Sigmoid colon (tissue), 7 donors: ENCODE results near the gene SYNE4. TPM values are rescaled to one million over a fixed set of nuclear protein-coding genes. Genes with fewer than 3 reads are reported as not detected.

Source experiments
- DNase-seq: peaks from one replicate; pipeline ENCODE4 v3.0.0-alpha.2; 2019
- H3K27ac ChIP-seq, 4 donors: fragments of 200-600 bp; sonication (generic); one replicate each; pipeline ENCODE4 v1.5.1; 2016 to 2019; ENCODE audit warnings: mild to moderate bottlenecking in 1 of 4
- H3K27me3 ChIP-seq, 3 donors: fragments of 200-600 bp; sonication (generic); one replicate each; pipeline ENCODE4 v1.5.1; 2019; ENCODE audit warnings: mild to moderate bottlenecking in 1 of 3
- H3K36me3 ChIP-seq, 4 donors: fragments of 200-600 bp; sonication (generic); one replicate each; pipeline ENCODE4 v1.5.1; 2016 to 2019
- H3K4me1 ChIP-seq, 4 donors: fragments of 200-600 bp; sonication (generic); one replicate each; pipeline ENCODE4 v1.5.1; 2017 to 2019
- H3K4me3 ChIP-seq, 4 donors: fragments of 200-600 bp; sonication (generic); one replicate each; pipeline ENCODE4 v1.5.1; 2017 to 2019; ENCODE audit warnings: mild to moderate bottlenecking in 2 of 4, moderate library complexity in 1 of 4
- H3K9me3 ChIP-seq, 4 donors: fragments of 200-600 bp in 3 of 4; sonication (generic) in 3 of 4; one replicate each; pipeline versions ENCODE4 v1.5.1 to v1.6.1; 2013 to 2019
- CTCF ChIP-seq, 4 experiments: fragments of 450-650 bp in 3 of 4; fragments of 200-600 bp in 1 of 4; IDR thresholded peaks; one replicate each; pipeline ENCODE4 v1.5.1; 2016 to 2019; ENCODE audit warnings: antibody characterized with exemption in 4 of 4, mild to moderate bottlenecking in 3 of 4, moderate library complexity in 2 of 4
- EP300 ChIP-seq, 4 donors: sonication (generic); formaldehyde crosslinking; IDR thresholded peaks; one replicate each; pipeline ENCODE4 v1.6.1; 2017; ENCODE audit warnings: antibody characterized with exemption in 4 of 4
- POLR2A ChIP-seq, 2 donors: fragments of 450-650 bp; IDR thresholded peaks; one replicate each; pipeline ENCODE4 v1.6.1; 2016; ENCODE audit warnings: antibody characterized with exemption in 2 of 2, mild to moderate bottlenecking in 2 of 2, moderate library complexity in 2 of 2
- POLR2AphosphoS5 ChIP-seq, 4 donors: sonication (generic); formaldehyde crosslinking; IDR thresholded peaks; one replicate each; pipeline ENCODE4 v1.6.1; 2017; ENCODE audit warnings: antibody characterized with exemption in 4 of 4
- WGBS, 2 donors: extraction: QIAGEN DNeasy Blood & Tissue Kit; methylation state at CpG; one replicate each; pipeline ENCODE4 v1.1.7; 2013; 5-methylcytosine and 5-hydroxymethylcytosine counted together
- intact Hi-C: fragments of 100-400 bp; cut with DNase I; formaldehyde crosslinking; loops from one replicate; pipeline ENCODE4 v1.15.1; 2023
- polyA plus RNA-seq, 3 donors: library from polyadenylated mRNA; stranded (reverse); fragments of 200-250 nt; gene quantifications; one replicate each; pipeline ENCODE4 v1.2.3, GENCODE V29; 2013
- total RNA-seq, 4 donors: library from RNA; depleted of rRNA; stranded (reverse); fragments of >200 nt; gene quantifications; one replicate each; pipeline ENCODE4 v1.1.0, GENCODE V29; 2016
- donor health status: healthy with polysubstance abuse.
- donor health status: Bipolar disorder and iron deficiency.
- donor health status: healthy.

SYNE4 gene
- total and polyA plus RNA-seq, 7 donors = 0.28 to 7.8 (median 0.82) TPM

- intact Hi-C loops = no loop called here
- 95 to 96% methylated on average over 49 of the region's 49 CpGs for WGBS, 2 donors
- Histone ChIP-seq H3K27ac (no peak overlapping the region), H3K27me3 (no peaks in the 10 kb centered on the region), H3K4me1 (peaks cover 0 to 8% (median 0%) of the 10 kb centered on the region in 4 donors), H3K4me3 (no peak overlapping the region), H3K36me3 (peaks cover 16 to 73% (median 29%) of the 10 kb centered on the region in 4 donors), H3K9me3 (no peaks in the 10 kb centered on the region)
- no peak for DNase-seq
- TF ChIP-seq CTCF (IDR thresholded peaks at IDR 0.05) (no peak), POLR2A (IDR thresholded peaks at IDR 0.05) (no peak), POLR2AphosphoS5 (IDR thresholded peaks at IDR 0.05) (no peak), EP300 (IDR thresholded peaks at IDR 0.05) (no peak)
Observed at GRCh38 chr19:36026091-36026876, 17.7 kb upstream of the SYNE4 start.

- H3K27ac ChIP-seq = no peak overlapping the region
- TF ChIP-seq POLR2A (IDR thresholded peaks at IDR 0.05) = no peak
- no peak for TF ChIP-seq EP300 (IDR thresholded peaks at IDR 0.05)
- no peak for TF ChIP-seq POLR2AphosphoS5 (IDR thresholded peaks at IDR 0.05)
- no peak for TF ChIP-seq CTCF (IDR thresholded peaks at IDR 0.05)
Observed at GRCh38 chr19:36025541-36025940, 16.9 kb upstream of the SYNE4 start.

GRCh38 chr19:36023432-36023831 lies 14.8 kb upstream of the SYNE4 start:
- no peak overlapping the region for H3K27ac ChIP-seq
- no peak overlapping the region for H3K4me3 ChIP-seq
- no peak for TF ChIP-seq CTCF (IDR thresholded peaks at IDR 0.05)
- TF ChIP-seq POLR2A (IDR thresholded peaks at IDR 0.05) = no peak
- TF ChIP-seq POLR2AphosphoS5 (IDR thresholded peaks at IDR 0.05) = no peak
- TF ChIP-seq EP300 (IDR thresholded peaks at IDR 0.05) = no peak
- 94 to 95% methylated on average over 5 of the region's 5 CpGs for WGBS, 2 donors
- no peaks in the 10 kb centered on the region for H3K4me1 ChIP-seq
- no peaks in the 10 kb centered on the region for H3K9me3 ChIP-seq
- intact Hi-C loops = no loop called here
- peaks cover 16 to 97% (median 37%) of the 10 kb centered on the region in 4 donors for H3K36me3 ChIP-seq
- no peaks in the 10 kb centered on the region for H3K27me3 ChIP-seq
- DNase-seq = no peak

More at GRCh38 chr19:36025541-36025940, 16.9 kb upstream of the SYNE4 start:
- intact Hi-C loops = no loop called here
- no peaks in the 10 kb centered on the region for H3K9me3 ChIP-seq
- no peak for DNase-seq
- H3K36me3 ChIP-seq = peaks cover 16 to 80% (median 31%) of the 10 kb centered on the region in 4 donors
- H3K27me3 ChIP-seq = no peaks in the 10 kb centered on the region
- 46 to 73% methylated on average over 1 of the region's 1 CpG for WGBS, 2 donors
- no peak overlapping the region for H3K4me3 ChIP-seq
- H3K4me1 ChIP-seq = peaks cover 0 to 7% (median 0%) of the 10 kb centered on the region in 4 donors

GRCh38 chr19:36019061-36019670 lies 10.6 kb upstream of the SYNE4 start:
- Histone ChIP-seq H3K4me1 (peaks cover 0 to 5% (median 5%) of the 10 kb centered on the region in 4 donors), H3K4me3 (no peak overlapping the region), H3K27ac (no peak overlapping the region), H3K36me3 (peaks cover 26 to 83% (median 36%) of the 10 kb centered on the region in 4 donors), H3K27me3 (no peaks in the 10 kb centered on the region), H3K9me3 (no peaks in the 10 kb centered on the region)
- TF ChIP-seq EP300 (IDR thresholded peaks at IDR 0.05) (no peak), CTCF (IDR thresholded peaks at IDR 0.05) (no peak), POLR2A (IDR thresholded peaks at IDR 0.05) (no peak), POLR2AphosphoS5 (IDR thresholded peaks at IDR 0.05) (no peak)
- intact Hi-C loops = no loop called here
- no peak for DNase-seq
- WGBS, 2 donors = 91 to 93% methylated on average over 22 of the region's 22 CpGs
